Measurements from ENCODE around the gene PRAMEF15. TPM values are rescaled to one million over a fixed set of nuclear protein-coding genes. Genes with fewer than 3 reads are reported as not detected.

The PRAMEF15 gene
- total RNA-seq, 1 donor = not detected

Small RNA genes lying within 50 kb of the gene (small RNA-seq; reads per million reads assigned to genes)
- gene RNU6-771P = not detected

Other genes with a start within 250 kb of the PRAMEF15 start
- gene PRAMEF25, start 244.8 kb upstream of the PRAMEF15 start, total RNA-seq = not detected
- not detected for gene HNRNPCL2, start 198.7 kb upstream of the PRAMEF15 start, total RNA-seq
- not detected for gene PRAMEF26, start 159.6 kb upstream of the PRAMEF15 start, total RNA-seq
- not detected for gene HNRNPCL4, start 149.9 kb upstream of the PRAMEF15 start, total RNA-seq
- not detected for gene PRAMEF9, start 143.7 kb upstream of the PRAMEF15 start, total RNA-seq
- gene PRAMEF13, start 114.2 kb upstream of the PRAMEF15 start, total RNA-seq = not detected
- gene PRAMEF18, start 89.4 kb upstream of the PRAMEF15 start, total RNA-seq = not detected
- gene PRAMEF5, start 61.4 kb upstream of the PRAMEF15 start, total RNA-seq = not detected
- not detected for gene PRAMEF8, start 30.4 kb upstream of the PRAMEF15 start, total RNA-seq
- not detected for gene PRAMEF33, start 12.0 kb upstream of the PRAMEF15 start, total RNA-seq
- gene PRAMEF14, start 31.6 kb downstream of the PRAMEF15 start, total RNA-seq = not detected
- gene PRAMEF19, start 56.4 kb downstream of the PRAMEF15 start, total RNA-seq = not detected
- gene PRAMEF17, start 74.1 kb downstream of the PRAMEF15 start, total RNA-seq = not detected
- gene PRAMEF20, start 94.9 kb downstream of the PRAMEF15 start, total RNA-seq = not detected
- 0.27 TPM for gene LRRC38, start 198.4 kb downstream of the PRAMEF15 start, total RNA-seq